SK-N-SH (cell line): Measurements from ENCODE around the gene CDC45.

Source experiments
- CTCF ChIP-seq: fragments of 200-600 bp; sonication (generic); IDR thresholded peaks from 2 replicates; pipeline ENCODE4 v1.6.1; 2017; ENCODE audit warnings: antibody characterized with exemption, mild to moderate bottlenecking, moderate library complexity
- EZH2phosphoT487 ChIP-seq: fragments of 200-600 bp; sonication (generic); IDR thresholded peaks from 2 replicates; pipeline ENCODE4 v1.6.1; 2017; ENCODE audit warnings: low read depth, mixed run types, mild to moderate bottlenecking, antibody characterized with exemption, moderate library complexity, borderline replicate concordance
- FOXM1 ChIP-seq: IDR thresholded peaks from 2 replicates; pipeline ENCODE4 v1.4.0; 2012; ENCODE audit warnings: low read depth, mild to moderate bottlenecking
- NFIC ChIP-seq: IDR thresholded peaks from 2 replicates; pipeline ENCODE4 v1.4.0; 2012; ENCODE audit warnings: borderline replicate concordance
- USF1 ChIP-seq: IDR thresholded peaks from 2 replicates; pipeline ENCODE4 v1.4.0; 2012; ENCODE audit warnings: low read depth, borderline replicate concordance
- YY1 ChIP-seq: IDR thresholded peaks from 2 replicates; pipeline ENCODE4 v1.4.0; 2012; ENCODE audit warnings: low read depth, mild to moderate bottlenecking

- TF ChIP-seq CTCF (no peak), FOXM1 (no peak), YY1 (no peak), NFIC (no peak), EZH2phosphoT487 (no peak), USF1 (no peak)
Observed at GRCh38 chr22:19494676-19495173, 15.0 kb downstream of the CDC45 start.
